Keratinocyte (primary cell): ENCODE results near the gene ZMAT3.

Source experiments
- CTCF ChIP-seq, 3 experiments: IDR thresholded peaks in 1 of 3; conservative IDR thresholded peaks in 1 of 3; optimal IDR thresholded peaks in 1 of 3; 2 replicates in 2 of 3; 3 replicates in 1 of 3; pipeline versions ENCODE3 to v1.5.1; 2011; ENCODE audit warnings: low read length in 3 of 3, mild to moderate bottlenecking in 3 of 3, moderate library complexity in 2 of 3, control low read depth in 1 of 3, inconsistent platforms in 1 of 3; ENCODE audit not compliant: insufficient read depth in 2 of 3; ENCODE audit errors: extremely low read depth in 1 of 3
- EZH2 ChIP-seq: IDR thresholded peaks from one replicate; pipeline ENCODE4 v1.6.1; 2012; ENCODE audit warnings: inconsistent platforms, mild to moderate bottlenecking, low read length, moderate library complexity

GRCh38 chr3:179005706-179006105 lies 65.9 kb downstream of the ZMAT3 start:
- TF ChIP-seq CTCF (optimal IDR thresholded peaks at IDR 0.05 in 1 of 3, IDR thresholded peaks at IDR 0.05 in 1 of 3, conservative IDR thresholded peaks at IDR 0.05 in 1 of 3; ENCODE audit: extremely low read depth in 1 of 3, insufficient read depth in 2 of 3, low read length in 3 of 3) = no peak
- TF ChIP-seq EZH2 = no peak
